Astrocyte (in vitro differentiated cells and primary cell): ENCODE results near the gene LCN2. TPM values are rescaled to one million over a fixed set of nuclear protein-coding genes. Genes with fewer than 3 reads are reported as not detected.
A peak's percentile ranks its signal among the peaks of the same experiment; 100 is the strongest.

ENCODE experiments used
- DNase-seq: peaks from one replicate; pipeline ENCODE4 v3.0.0-alpha.2; 2010; ENCODE audit warnings: low read depth
- FAIRE-seq: peaks from 2 replicates; lab custom pipeline; 2011; peaks lifted over from hg19 to GRCh38; lab: Jason Lieb, UNC
- H2AFZ ChIP-seq: 2 replicates; pipeline ENCODE4 v1.6.0; 2012; ENCODE audit warnings: low read depth, low read length, inconsistent platforms
- H3K27ac ChIP-seq: 2 replicates; pipeline ENCODE4 v1.5.1; 2011; ENCODE audit warnings: low read depth, low read length, inconsistent platforms
- H3K27me3 ChIP-seq: 2 replicates; pipeline ENCODE4 v1.6.0; 2011; ENCODE audit warnings: low read length, inconsistent platforms; ENCODE audit not compliant: insufficient read depth
- H3K36me3 ChIP-seq: 2 replicates; pipeline ENCODE4 v1.5.1; 2011; ENCODE audit warnings: low read length, inconsistent platforms; ENCODE audit not compliant: insufficient read depth
- H3K4me1 ChIP-seq: 2 replicates; pipeline ENCODE4 v1.5.1; 2011; ENCODE audit warnings: low read length, inconsistent platforms; ENCODE audit not compliant: insufficient read depth
- H3K4me2 ChIP-seq: 2 replicates; pipeline ENCODE4 v1.6.0; 2012; ENCODE audit warnings: low read length, inconsistent platforms
- H3K4me3 ChIP-seq: 2 replicates; pipeline ENCODE4 v1.5.1; 2011; ENCODE audit warnings: low read depth, mild to moderate bottlenecking, low read length, inconsistent platforms; ENCODE audit not compliant: insufficient read depth
- H3K79me2 ChIP-seq: 2 replicates; pipeline ENCODE4 v1.6.0; 2012; ENCODE audit warnings: mild to moderate bottlenecking, low read length, inconsistent platforms; ENCODE audit not compliant: insufficient read depth
- H3K9ac ChIP-seq: 2 replicates; pipeline ENCODE4 v1.6.0; 2012; ENCODE audit warnings: mild to moderate bottlenecking, low read length, inconsistent platforms
- H3K9me3 ChIP-seq: 2 replicates; pipeline ENCODE4 v1.5.1; 2012; ENCODE audit warnings: low read depth, mild to moderate bottlenecking, low read length, inconsistent platforms; ENCODE audit not compliant: insufficient read depth
- H4K20me1 ChIP-seq: 2 replicates; pipeline ENCODE4 v1.6.0; 2012; ENCODE audit warnings: low read length, inconsistent platforms; ENCODE audit not compliant: insufficient read depth
- H3K27ac Mint-ChIP-seq: one replicate; pipeline ENCODE4 v1.8.0; 2021; ENCODE audit warnings: mild to moderate bottlenecking, mixed read lengths; ENCODE audit not compliant: unreplicated experiment
- H3K27me3 Mint-ChIP-seq: one replicate; pipeline ENCODE4 v1.8.0; 2021; ENCODE audit warnings: low read depth, mixed read lengths; ENCODE audit not compliant: unreplicated experiment
- H3K36me3 Mint-ChIP-seq: one replicate; pipeline ENCODE4 v1.8.0; 2021; ENCODE audit warnings: low read depth, mixed read lengths; ENCODE audit not compliant: unreplicated experiment
- H3K4me1 Mint-ChIP-seq: one replicate; pipeline ENCODE4 v1.8.0; 2021; ENCODE audit warnings: low read depth, mixed read lengths; ENCODE audit not compliant: unreplicated experiment
- H3K4me3 Mint-ChIP-seq: one replicate; pipeline ENCODE4 v1.8.0; 2021; ENCODE audit warnings: mild to moderate bottlenecking, moderate library complexity, mixed read lengths; ENCODE audit not compliant: unreplicated experiment
- H3K9me3 Mint-ChIP-seq: one replicate; pipeline ENCODE4 v1.8.0; 2021; ENCODE audit warnings: mild to moderate bottlenecking, mixed read lengths; ENCODE audit not compliant: unreplicated experiment
- CTCF ChIP-seq: IDR thresholded peaks from 2 replicates; pipeline ENCODE4 v1.5.1; 2011; ENCODE audit warnings: low read depth, mild to moderate bottlenecking, inconsistent platforms, low read length, moderate library complexity; ENCODE audit not compliant: insufficient read depth
- EZH2 ChIP-seq: IDR thresholded peaks from 2 replicates; pipeline ENCODE4 v1.6.1; 2012; ENCODE audit warnings: mild to moderate bottlenecking, low read length, inconsistent platforms; ENCODE audit not compliant: insufficient read depth
- total RNA-seq: library from RNA; stranded (reverse); gene quantifications from 2 replicates; pipeline ENCODE4 v1.2.1, GENCODE V29; 2021

The LCN2 gene
- total RNA-seq, 1 donor from 2014 or later, result not detected

GRCh38 chr9:128124451-128124850 is 24.8 kb upstream of the LCN2 start:
- FAIRE-seq (no peak), DNase-seq (no peak)
- peaks cover 5% of the 10 kb centered on the region for H3K4me1 Mint-ChIP-seq
- Histone ChIP-seq H3K36me3 (peaks cover 3% of the 10 kb centered on the region), H3K9ac (no peak overlapping the region), H3K27ac (no peak overlapping the region), H3K4me3 (no peak overlapping the region), H3K9me3 (no peaks in the 10 kb centered on the region), H3K79me2 (peaks cover 32% of the 10 kb centered on the region), H3K4me2 (no peak overlapping the region), H3K4me1 (peaks cover 12% of the 10 kb centered on the region), H4K20me1 (peaks cover 23% of the 10 kb centered on the region), H2AFZ (no peak overlapping the region), H3K27me3 (no peaks in the 10 kb centered on the region)
- no peaks in the 10 kb centered on the region for H3K27me3 Mint-ChIP-seq
- H3K4me3 Mint-ChIP-seq, result no peak overlapping the region
- no peaks in the 10 kb centered on the region for H3K9me3 Mint-ChIP-seq
- TF ChIP-seq CTCF (no peak), EZH2 (no peak)
- peaks cover 2% of the 10 kb centered on the region for H3K36me3 Mint-ChIP-seq
- H3K27ac Mint-ChIP-seq, result no peak overlapping the region

GRCh38 chr9:128124873-128125579 is 24.2 kb upstream of the LCN2 start:
- peak; percentile 48 for TF ChIP-seq CTCF
- no peak for TF ChIP-seq EZH2
- H3K27ac ChIP-seq, result no peak overlapping the region
- H3K9me3 ChIP-seq, result no peaks in the 10 kb centered on the region
- Mint-ChIP-seq H3K36me3 (peaks cover 2% of the 10 kb centered on the region), H3K27me3 (no peaks in the 10 kb centered on the region), H3K4me3 (peak overlapping the region; percentile 46), H3K9me3 (no peaks in the 10 kb centered on the region), H3K4me1 (peaks cover 5% of the 10 kb centered on the region), H3K27ac (no peak overlapping the region)
- H3K27me3 ChIP-seq, result no peaks in the 10 kb centered on the region
- FAIRE-seq (no peak), DNase-seq (peak; percentile 14)
- H3K9ac ChIP-seq, result no peak overlapping the region
- H3K79me2 ChIP-seq, result peaks cover 32% of the 10 kb centered on the region
- peaks cover 3% of the 10 kb centered on the region for H3K36me3 ChIP-seq
- no peak overlapping the region for H2AFZ ChIP-seq
- H3K4me3 ChIP-seq, result no peak overlapping the region
- H3K4me1 ChIP-seq, result peaks cover 12% of the 10 kb centered on the region
- H4K20me1 ChIP-seq, result peaks cover 23% of the 10 kb centered on the region
- H3K4me2 ChIP-seq, result peak overlapping the region; percentile 100
